H9 (cell line): ENCODE data around the gene TMEM60. TPM values are rescaled to one million over a fixed set of nuclear protein-coding genes. Genes with fewer than 3 reads are reported as not detected.

Experiments
- DNase-seq: peaks from one replicate; pipeline ENCODE4 v3.0.0-alpha.2; 2017
- H2AFZ ChIP-seq: one replicate; pipeline ENCODE4 v1.6.1; 2013; ENCODE audit warnings: mild to moderate bottlenecking, low read length, control low read depth, moderate library complexity
- H2AK5ac ChIP-seq: 2 replicates; pipeline ENCODE4 v1.6.1; 2013; ENCODE audit warnings: low read length, control low read depth, mixed read lengths; ENCODE audit not compliant: insufficient read length
- H2BK120ac ChIP-seq: one replicate; pipeline ENCODE4 v1.6.1; 2013; ENCODE audit warnings: low read depth, mild to moderate bottlenecking, low read length, control low read depth, inconsistent platforms; ENCODE audit not compliant: poor library complexity, severe bottlenecking
- H2BK12ac ChIP-seq: 2 replicates; pipeline ENCODE4 v1.6.1; 2013; ENCODE audit warnings: low read length, control low read depth, mixed read lengths, low read depth; ENCODE audit not compliant: insufficient read length
- H2BK15ac ChIP-seq: 2 replicates; pipeline ENCODE4 v1.6.1; 2013; ENCODE audit warnings: low read depth, low read length, control low read depth
- H2BK20ac ChIP-seq: one replicate; pipeline ENCODE4 v1.6.1; 2013; ENCODE audit warnings: low read depth, mild to moderate bottlenecking, low read length, control low read depth, inconsistent platforms; ENCODE audit not compliant: poor library complexity, severe bottlenecking
- H2BK5ac ChIP-seq: 2 replicates; pipeline ENCODE4 v1.6.1; 2013; ENCODE audit warnings: low read length, control low read depth, mixed read lengths; ENCODE audit not compliant: insufficient read length
- H3K14ac ChIP-seq: 2 replicates; pipeline ENCODE4 v1.6.1; 2013; ENCODE audit warnings: low read length, control low read depth; ENCODE audit not compliant: insufficient read depth
- H3K18ac ChIP-seq: 2 replicates; pipeline ENCODE4 v1.6.1; 2013; ENCODE audit warnings: low read depth, mild to moderate bottlenecking, mixed read lengths, low read length, control low read depth; ENCODE audit not compliant: insufficient read length
- H3K23ac ChIP-seq: 2 replicates; pipeline ENCODE4 v1.6.1; 2013; ENCODE audit warnings: low read length, control low read depth, mixed read lengths, low read depth; ENCODE audit not compliant: insufficient read length
- H3K23me2 ChIP-seq: 2 replicates; pipeline ENCODE4 v1.6.1; 2013; ENCODE audit warnings: low read depth, mild to moderate bottlenecking, mixed read lengths, low read length, control low read depth; ENCODE audit not compliant: insufficient read length, poor library complexity, severe bottlenecking
- H3K27ac ChIP-seq: 2 replicates; pipeline ENCODE4 v1.5.1; 2013; ENCODE audit warnings: low read length, control low read depth, mixed read lengths, low read depth; ENCODE audit not compliant: insufficient read length
- H3K27me3 ChIP-seq: 2 replicates; pipeline ENCODE4 v1.6.1; 2013; ENCODE audit warnings: low read length, control low read depth, inconsistent platforms; ENCODE audit not compliant: insufficient read depth
- H3K4ac ChIP-seq: 2 replicates; pipeline ENCODE4 v1.6.1; 2013; ENCODE audit warnings: low read depth, mild to moderate bottlenecking, control low read depth, inconsistent platforms, low read length, moderate library complexity
- H3K4me1 ChIP-seq: 2 replicates; pipeline ENCODE4 v1.6.1; 2013; ENCODE audit warnings: low read length, control low read depth, inconsistent platforms; ENCODE audit not compliant: insufficient read depth
- H3K4me2 ChIP-seq: 2 replicates; pipeline ENCODE4 v1.6.1; 2013; ENCODE audit warnings: low read length, control low read depth, mixed read lengths; ENCODE audit not compliant: insufficient read length, insufficient read depth
- H3K56ac ChIP-seq: 2 replicates; pipeline ENCODE4 v1.6.1; 2013; ENCODE audit warnings: low read depth, mild to moderate bottlenecking, mixed read lengths, low read length, control low read depth; ENCODE audit not compliant: insufficient read length
- H3K79me1 ChIP-seq: 2 replicates; pipeline ENCODE4 v1.6.1; 2013; ENCODE audit warnings: low read depth, mild to moderate bottlenecking, moderate library complexity, low read length, control low read depth, inconsistent platforms; ENCODE audit not compliant: insufficient read depth, poor library complexity, severe bottlenecking
- H3K79me2 ChIP-seq: 2 replicates; pipeline ENCODE4 v1.6.1; 2013; ENCODE audit warnings: low read length, control low read depth, inconsistent platforms; ENCODE audit not compliant: insufficient read depth
- H3K9ac ChIP-seq: 2 replicates; pipeline ENCODE4 v1.6.1; 2013; ENCODE audit warnings: low read length, control low read depth, mixed read lengths; ENCODE audit not compliant: insufficient read length; ENCODE audit errors: extremely low read depth
- H3K9me3 ChIP-seq: one replicate; pipeline ENCODE4 v1.6.1; 2013; ENCODE audit warnings: low read depth, low read length, inconsistent platforms; ENCODE audit not compliant: control insufficient read depth
- H3T11ph ChIP-seq: one replicate; pipeline ENCODE4 v1.6.1; 2013; ENCODE audit warnings: mild to moderate bottlenecking, low read length, control low read depth, inconsistent platforms
- H4K20me1 ChIP-seq: one replicate; pipeline ENCODE4 v1.6.1; 2013; ENCODE audit not compliant: control insufficient read depth, insufficient read length, insufficient read depth
- H4K5ac ChIP-seq: 2 replicates; pipeline ENCODE4 v1.6.1; 2013; ENCODE audit warnings: low read depth, mild to moderate bottlenecking, mixed read lengths, low read length, control low read depth; ENCODE audit not compliant: insufficient read length
- H4K8ac ChIP-seq: replicated peaks from 2 replicates; pipeline ENCODE4 v1.6.1; 2013; ENCODE audit warnings: low read length, control low read depth, mixed read lengths, low read depth; ENCODE audit not compliant: insufficient read length
- H4K91ac ChIP-seq: 2 replicates; pipeline ENCODE4 v1.6.1; 2013; ENCODE audit warnings: low read depth, mild to moderate bottlenecking, moderate library complexity, mixed read lengths, low read length, control low read depth; ENCODE audit not compliant: insufficient read length
- H3K27ac Mint-ChIP-seq, 3 experiments: 2 replicates in 2 of 3; 3 replicates in 1 of 3; pipeline ENCODE4 v1.8.0; 2020 to 2021; ENCODE audit warnings: mixed read lengths in 3 of 3, mild to moderate bottlenecking in 1 of 3, moderate library complexity in 1 of 3
- H3K27me3 Mint-ChIP-seq: 2 replicates; pipeline ENCODE4 v1.8.0; 2021; ENCODE audit warnings: low read depth, mild to moderate bottlenecking, moderate library complexity, mixed read lengths
- H3K36me3 Mint-ChIP-seq, 3 experiments: 2 replicates in 2 of 3; 3 replicates in 1 of 3; pipeline ENCODE4 v1.8.0; 2020 to 2021; ENCODE audit warnings: low read depth in 3 of 3, mixed read lengths in 3 of 3; ENCODE audit not compliant: insufficient read depth in 1 of 3
- H3K4me1 Mint-ChIP-seq, 2 experiments: 2 replicates each; pipeline ENCODE4 v1.8.0; 2020; ENCODE audit warnings: mixed read lengths in 2 of 2
- H3K4me3 Mint-ChIP-seq, 2 experiments: 2 replicates in 1 of 2; 3 replicates in 1 of 2; pipeline ENCODE4 v1.8.0; 2020 to 2021; ENCODE audit warnings: mild to moderate bottlenecking in 2 of 2, mixed read lengths in 2 of 2, moderate library complexity in 1 of 2
- H3K9me3 Mint-ChIP-seq, 2 experiments: 2 replicates in 1 of 2; 3 replicates in 1 of 2; pipeline ENCODE4 v1.8.0; 2020; ENCODE audit warnings: mild to moderate bottlenecking in 2 of 2, mixed read lengths in 2 of 2, moderate library complexity in 1 of 2
- WGBS: extraction: QIAGEN DNeasy Blood & Tissue Kit; methylation state at CpG from one replicate; pipeline ENCODE4 v1.1.7; 2013; ENCODE audit warnings: missing lambda C conversion rate, low lambda C conversion rate, mixed read lengths; ENCODE audit not compliant: insufficient read length; ENCODE audit errors: extremely low coverage; 5-methylcytosine and 5-hydroxymethylcytosine counted together
- total RNA-seq: library from RNA; stranded (reverse); gene quantifications from 2 replicates; pipeline ENCODE4 v1.2.1, GENCODE V29; 2021
- TF ChIP-seq, protein P1 (sequence below): fragments of 200-600 bp; sonication (generic); conservative IDR thresholded peaks from 3 replicates; pipeline ENCODE4 v1.8.0; 2021; ENCODE audit warnings: antibody characterized with exemption, mild to moderate bottlenecking

TMEM60 gene
- total RNA-seq, 1 experiment from 2014 or later = 14.3 TPM

DNA sequence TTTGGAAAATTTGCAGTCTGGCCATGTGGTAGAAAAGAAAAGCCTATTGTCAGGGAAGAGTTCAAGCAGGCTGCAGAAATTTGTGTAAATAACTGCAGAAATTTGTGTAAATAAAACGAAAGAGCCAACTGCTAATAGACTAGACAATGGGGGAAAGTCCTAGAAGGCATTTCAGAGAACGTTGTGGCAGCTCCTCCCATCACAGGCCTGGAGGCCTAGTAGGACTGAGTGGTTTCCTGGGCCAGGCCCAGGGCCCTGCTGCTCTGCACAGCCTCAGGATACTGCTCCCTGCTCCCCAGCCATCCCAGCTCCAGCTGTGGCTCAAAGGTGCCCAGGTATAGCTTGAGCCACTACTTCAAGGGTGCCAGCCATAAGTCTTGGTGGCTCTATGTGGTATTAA is 51.1 kb downstream of the TMEM60 start:
- H3K4me3 Mint-ChIP-seq = no peak overlapping the region
- peaks cover 2 to 4% of the 10 kb centered on the region in 2 experiments; a peak in 2 of 4 replicates for H3K4me1 Mint-ChIP-seq
- Histone ChIP-seq H3K23me2 (no peaks in the 10 kb centered on the region), H2BK120ac (no peak overlapping the region), H4K8ac (no peak overlapping the region), H2BK12ac (no peak overlapping the region), H3K27me3 (no peaks in the 10 kb centered on the region), H3K18ac (no peak overlapping the region), H3K9me3 (no peaks in the 10 kb centered on the region), H3K4me2 (no peak overlapping the region), H3K14ac (no peak overlapping the region), H3K56ac (no peak overlapping the region), H3K23ac (no peak overlapping the region), H2BK15ac (no peak overlapping the region), H2AFZ (no peak overlapping the region), H3K27ac (no peak overlapping the region), H4K5ac (no peak overlapping the region), H3K4ac (no peak overlapping the region), H3K79me2 (no peaks in the 10 kb centered on the region), H2AK5ac (no peak overlapping the region), H3T11ph (no peak overlapping the region), H2BK5ac (no peak overlapping the region), H4K91ac (no peak overlapping the region), H3K4me1 (no peaks in the 10 kb centered on the region), H3K9ac (no peak overlapping the region), H4K20me1 (no peaks in the 10 kb centered on the region), H3K79me1 (no peaks in the 10 kb centered on the region), H2BK20ac (no peak overlapping the region)
- no peak for DNase-seq
- no peak overlapping the region for H3K27ac Mint-ChIP-seq
- TF ChIP-seq, protein P1, sequence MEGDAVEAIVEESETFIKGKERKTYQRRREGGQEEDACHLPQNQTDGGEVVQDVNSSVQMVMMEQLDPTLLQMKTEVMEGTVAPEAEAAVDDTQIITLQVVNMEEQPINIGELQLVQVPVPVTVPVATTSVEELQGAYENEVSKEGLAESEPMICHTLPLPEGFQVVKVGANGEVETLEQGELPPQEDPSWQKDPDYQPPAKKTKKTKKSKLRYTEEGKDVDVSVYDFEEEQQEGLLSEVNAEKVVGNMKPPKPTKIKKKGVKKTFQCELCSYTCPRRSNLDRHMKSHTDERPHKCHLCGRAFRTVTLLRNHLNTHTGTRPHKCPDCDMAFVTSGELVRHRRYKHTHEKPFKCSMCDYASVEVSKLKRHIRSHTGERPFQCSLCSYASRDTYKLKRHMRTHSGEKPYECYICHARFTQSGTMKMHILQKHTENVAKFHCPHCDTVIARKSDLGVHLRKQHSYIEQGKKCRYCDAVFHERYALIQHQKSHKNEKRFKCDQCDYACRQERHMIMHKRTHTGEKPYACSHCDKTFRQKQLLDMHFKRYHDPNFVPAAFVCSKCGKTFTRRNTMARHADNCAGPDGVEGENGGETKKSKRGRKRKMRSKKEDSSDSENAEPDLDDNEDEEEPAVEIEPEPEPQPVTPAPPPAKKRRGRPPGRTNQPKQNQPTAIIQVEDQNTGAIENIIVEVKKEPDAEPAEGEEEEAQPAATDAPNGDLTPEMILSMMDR = no peak
- H3K36me3 Mint-ChIP-seq = peaks cover 6 to 35% (median 26%) of the 10 kb centered on the region in 3 experiments; a peak in 6 of 7 replicates
- no CpG with 5 or more reads among the region's 2 CpGs for WGBS
- H3K9me3 Mint-ChIP-seq = no peaks in the 10 kb centered on the region
- no peaks in the 10 kb centered on the region for H3K27me3 Mint-ChIP-seq
